T-helper 1 cell treated with Interleukin-12 subunit alpha and Interleukin-12 subunit beta and Interleukin-4 antibody, amounts not matched to agents 30 ng/mL and 1 ng/mL, for 36 hours (primary cell): ENCODE measurements around the gene TBC1D1. TPM values are rescaled to one million over a fixed set of nuclear protein-coding genes. Genes with fewer than 3 reads are reported as not detected.

Experiments used
- intact Hi-C: fragments of 100-400 bp; cut with micrococcal nuclease; formaldehyde crosslinking; loops from one replicate; pipeline ENCODE4 v1.15.1; 2024
- total RNA-seq: library from RNA; stranded (reverse); gene quantifications from 2 replicates; pipeline ENCODE4 v1.2.3, GENCODE V29; 2022

Gene TBC1D1
- total RNA-seq, 1 donor from 2014 or later, result 65.2 TPM

DNA sequence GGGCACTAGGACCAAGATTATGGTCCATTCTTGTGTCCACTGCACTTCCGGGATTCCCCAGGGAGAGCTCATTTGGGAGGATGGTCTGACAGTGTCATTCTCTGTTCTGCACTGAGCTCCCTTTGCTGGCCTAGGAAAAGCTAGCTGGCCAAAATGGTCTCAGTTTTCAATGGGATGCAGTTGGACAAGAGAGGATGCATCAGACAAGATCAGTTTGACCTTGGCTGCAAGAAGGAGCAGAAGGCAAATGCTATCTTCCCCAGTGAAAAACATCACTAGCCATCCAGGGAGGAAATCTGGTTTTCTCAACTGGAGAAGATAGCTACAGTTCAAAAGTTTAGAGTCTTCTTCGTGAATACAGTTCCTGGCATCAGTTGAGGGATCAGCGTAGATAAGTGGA is 290.4 kb downstream of the TBC1D1 start:
- intact Hi-C loops, result no loop called here

DNA sequence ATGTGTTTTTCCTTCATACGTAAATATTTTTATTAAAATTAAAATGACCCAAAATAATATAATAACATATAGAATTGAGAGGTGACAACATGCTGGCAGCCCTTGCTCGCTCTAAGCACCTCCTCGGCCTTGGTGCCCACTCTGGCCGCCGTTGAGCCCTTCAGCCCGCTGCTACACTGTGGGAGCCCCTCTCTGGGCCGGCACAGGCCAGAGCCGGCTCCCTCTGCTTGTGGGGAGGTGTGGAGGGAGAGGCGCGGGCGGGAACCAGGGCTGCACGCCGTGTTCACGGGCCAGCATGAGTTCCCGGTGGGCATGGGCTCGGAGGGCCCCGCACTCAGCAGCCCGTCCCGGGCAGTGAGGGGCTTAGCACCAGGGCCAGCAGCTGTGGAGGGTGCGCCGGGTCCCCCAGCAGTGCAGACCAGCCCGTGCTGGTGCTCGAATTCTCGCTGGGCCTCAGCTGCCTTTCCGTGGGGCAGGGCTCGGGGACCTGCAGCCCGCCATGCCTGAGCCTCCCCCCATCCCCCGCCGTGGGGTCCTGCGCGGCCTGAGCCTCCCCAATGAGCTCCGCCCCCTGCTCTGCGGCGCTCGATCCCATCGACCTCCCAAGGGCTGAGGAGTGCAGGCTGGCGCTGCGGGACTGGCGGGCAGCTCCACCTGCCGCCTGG is 291.6 kb downstream of the TBC1D1 start:
- intact Hi-C loops, result no loop called here

DNA sequence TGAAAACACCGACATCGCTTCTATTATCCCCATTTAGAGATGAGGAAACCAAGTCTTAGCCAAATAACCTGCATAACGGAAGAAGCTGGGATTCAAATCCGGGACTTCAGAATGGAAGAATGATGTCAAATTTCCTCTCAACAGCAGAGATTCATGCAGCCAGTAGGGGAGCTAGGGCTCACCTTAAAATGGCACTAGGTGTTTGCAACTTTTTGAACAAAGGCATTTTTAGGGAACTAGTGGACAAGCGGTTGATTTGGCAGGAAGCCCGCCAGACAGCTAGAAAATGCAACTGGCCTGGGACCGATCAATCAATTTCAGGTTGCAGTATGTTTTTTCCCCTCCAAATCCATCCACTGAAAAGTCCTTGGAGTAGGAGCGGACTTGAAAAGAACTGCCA is 293.5 kb downstream of the TBC1D1 start:
- intact Hi-C loops, result no loop called here

DNA sequence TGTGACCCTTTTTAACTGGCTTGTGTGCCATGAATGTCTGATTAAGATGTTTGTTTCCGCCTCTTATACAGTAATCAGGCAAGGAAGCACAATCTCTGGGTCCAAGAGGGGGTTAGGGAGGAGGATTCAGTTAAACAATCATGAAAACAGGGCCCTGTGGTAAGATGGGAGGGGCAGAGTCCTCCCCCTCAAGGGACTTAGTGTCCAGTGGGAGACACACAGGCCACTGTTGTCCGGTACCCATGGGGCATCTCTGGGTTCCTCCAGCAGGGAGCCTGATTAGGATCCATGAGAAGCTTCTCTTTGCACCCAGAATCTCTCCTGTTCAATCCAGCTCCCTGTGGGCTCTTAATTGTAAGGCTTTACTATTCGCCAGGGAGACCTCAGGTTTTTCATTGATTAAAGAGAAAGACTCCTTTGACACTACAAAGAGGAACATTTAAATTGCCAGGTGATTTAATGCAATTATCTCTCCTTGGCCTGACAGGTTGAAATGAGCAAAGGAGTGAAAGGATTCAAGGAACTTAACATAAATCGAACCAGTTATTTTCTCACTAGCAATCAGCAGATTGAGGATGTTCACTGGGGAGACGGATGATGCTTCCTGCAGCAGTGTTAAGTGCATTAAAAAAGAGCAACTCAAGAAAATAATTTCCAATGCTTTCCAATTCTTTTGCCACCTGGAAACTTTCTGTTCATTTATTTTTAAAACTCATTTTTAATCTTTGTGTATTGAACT is 294.7 kb downstream of the TBC1D1 start:
- intact Hi-C loops, result no loop called here

DNA sequence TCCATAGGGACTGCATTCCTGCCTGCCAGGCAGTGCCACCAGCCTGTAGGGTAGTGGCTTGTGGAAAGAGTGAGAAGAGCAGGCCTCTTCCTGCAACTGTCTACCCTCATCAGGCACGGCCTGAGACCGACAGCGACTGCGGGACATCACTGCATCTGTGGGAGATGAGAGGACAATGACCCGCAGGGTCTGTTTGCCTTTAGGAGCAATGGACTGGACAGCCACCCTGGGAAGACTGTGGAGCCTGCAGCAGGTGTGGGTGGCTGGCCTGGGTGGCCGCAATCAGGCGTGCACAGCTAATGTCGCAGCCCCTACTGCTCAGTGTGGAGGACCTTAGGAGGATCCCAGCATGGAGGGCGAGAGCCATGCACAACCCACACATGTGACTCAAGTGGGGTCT is 297.3 kb downstream of the TBC1D1 start:
- intact Hi-C loops, result no loop called here

DNA sequence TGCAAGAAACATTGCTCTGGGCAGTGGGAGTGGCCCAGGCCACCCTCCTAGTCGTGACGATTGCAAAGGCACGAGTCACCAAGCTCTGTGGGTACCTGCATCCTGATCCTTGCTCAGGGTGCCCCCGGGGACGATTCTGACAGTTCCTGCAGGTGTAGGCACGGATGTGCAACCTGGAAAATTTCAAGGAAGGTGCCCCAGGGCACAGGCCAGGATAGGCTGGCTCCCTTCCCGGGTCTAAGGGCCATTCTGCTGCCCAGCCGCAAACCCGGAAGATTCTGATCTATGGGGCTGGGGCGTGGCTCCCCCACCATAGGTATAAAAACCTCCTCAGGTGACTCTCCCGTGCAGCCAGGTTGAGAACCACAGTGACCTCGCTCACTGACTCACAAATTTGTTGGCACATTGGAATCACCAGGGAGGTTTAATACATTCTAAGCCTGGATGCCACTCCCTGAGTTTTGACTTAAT is 297.8 kb downstream of the TBC1D1 start:
- intact Hi-C loops, result no loop called here

Other genes starting within 250 kb of the TBC1D1 start
- 39.8 and 41.7 TPM in 2 replicates for gene RELL1, start 204.7 kb upstream of the TBC1D1 start, total RNA-seq
- gene PGM2, start 64.4 kb upstream of the TBC1D1 start, total RNA-seq, result 36.2 and 39.8 TPM in 2 replicates
- gene PTTG2, start 69.3 kb downstream of the TBC1D1 start, total RNA-seq, result 1.7 and 2.6 TPM in 2 replicates